Suppressor macrophage (primary cell): ENCODE measurements around the gene RETN.

Experiments
- DNase-seq, 4 experiments: peaks; one replicate each; pipeline ENCODE4 v3.0.0-alpha.2; 2020 to 2022

Gene RETN

DNA sequence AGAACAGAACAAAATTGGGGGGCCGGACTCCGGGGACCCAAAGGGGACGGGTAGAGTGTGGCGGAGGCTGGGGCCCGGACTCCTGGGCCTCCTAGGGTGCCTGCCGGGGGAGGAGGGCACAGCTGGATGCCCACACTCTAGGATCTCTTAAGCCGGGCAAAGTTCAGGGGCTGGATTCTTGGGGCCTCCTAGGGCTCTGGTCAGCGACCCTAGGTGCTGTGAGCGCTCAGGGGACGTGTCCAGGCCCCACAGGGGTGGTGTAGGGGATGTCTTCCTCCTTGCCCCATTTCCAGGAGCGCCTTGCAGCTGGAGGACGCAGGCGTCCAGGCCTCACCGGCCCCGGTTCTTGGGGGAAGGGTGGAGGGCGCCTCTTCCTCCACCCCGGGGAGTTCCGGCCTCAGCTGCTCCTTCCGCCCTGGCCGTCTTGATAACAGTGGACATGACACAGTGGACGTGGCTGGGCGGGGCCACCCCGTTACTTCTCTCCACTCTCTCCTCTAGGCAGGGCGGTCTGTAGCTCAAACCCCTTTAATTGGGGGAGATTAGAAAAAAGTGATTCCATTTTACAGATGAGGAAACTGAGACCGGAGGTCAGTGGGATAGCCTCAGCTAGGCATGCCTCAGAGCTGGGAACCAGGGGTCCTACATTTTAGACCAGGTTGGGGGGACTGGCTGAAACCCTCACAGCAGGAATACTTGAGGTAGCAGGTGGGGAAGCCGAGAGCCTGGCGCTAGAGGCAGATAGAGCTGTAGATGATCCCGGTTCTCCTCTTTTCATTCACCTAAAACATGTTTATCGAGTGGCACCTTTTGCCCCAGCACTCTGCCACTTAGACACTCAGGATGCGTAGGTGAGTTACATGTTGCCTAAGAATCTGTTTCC lies 31.2 kb upstream of the RETN start:
- DNase-seq, result peak; percentile 68 to 90 (median 84)

- no peak for DNase-seq
These were observed 29.9 kb upstream of the RETN start for GRCh38 chr19:7638802-7639465.

- DNase-seq, result no peak
These were observed 28.9 kb upstream of the RETN start for GRCh38 chr19:7639863-7640348.

GRCh38 chr19:7640803-7641202 lies 28.0 kb upstream of the RETN start:
- no peak for DNase-seq

DNA sequence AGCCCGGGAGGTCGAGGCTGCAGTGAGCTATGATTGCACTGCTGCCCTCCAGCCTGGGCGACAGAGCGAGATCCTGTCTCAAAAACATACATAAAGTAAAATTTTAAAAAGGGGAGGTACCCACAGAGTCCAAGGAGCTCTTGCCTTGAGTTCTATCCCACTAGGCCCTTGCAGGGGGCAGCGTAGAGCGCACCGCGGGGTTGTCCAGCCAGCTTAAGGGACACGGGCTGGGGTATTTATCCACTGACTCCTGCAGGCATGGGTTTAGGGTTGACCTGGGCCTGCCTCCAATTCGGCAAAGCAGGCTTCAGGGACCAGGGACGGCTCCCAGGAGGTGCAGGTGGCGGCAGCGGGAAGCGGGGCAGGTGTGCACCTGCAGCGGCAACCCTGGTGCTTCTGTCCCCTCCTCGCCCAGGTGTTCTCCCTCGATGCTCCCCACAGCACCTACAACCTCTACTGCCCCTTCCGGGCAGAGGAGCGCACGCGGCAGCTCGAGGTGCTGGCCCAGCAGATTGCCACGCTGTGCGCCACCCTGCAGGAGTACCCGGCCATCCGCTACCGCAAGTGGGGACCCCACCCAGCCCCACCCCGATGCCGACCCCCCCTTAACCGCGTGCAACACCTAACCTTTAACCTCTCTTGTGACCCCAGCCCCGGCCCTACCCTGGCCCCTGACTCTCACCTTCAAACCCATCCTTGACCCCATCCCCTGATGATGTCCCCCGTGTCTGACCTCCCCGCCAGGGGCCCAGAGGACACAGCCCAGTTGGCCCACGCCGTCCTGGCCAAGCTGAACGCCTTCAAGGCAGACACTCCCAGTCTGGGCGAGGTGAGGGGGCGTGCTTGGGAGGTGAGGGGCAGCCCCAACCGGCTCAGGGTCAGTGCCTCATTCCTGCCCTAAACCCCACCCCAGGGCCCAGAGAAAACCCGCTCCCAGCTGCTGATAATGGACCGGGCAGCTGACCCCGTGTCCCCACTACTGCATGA lies 27.3 kb upstream of the RETN start:
- no peak for DNase-seq

DNA sequence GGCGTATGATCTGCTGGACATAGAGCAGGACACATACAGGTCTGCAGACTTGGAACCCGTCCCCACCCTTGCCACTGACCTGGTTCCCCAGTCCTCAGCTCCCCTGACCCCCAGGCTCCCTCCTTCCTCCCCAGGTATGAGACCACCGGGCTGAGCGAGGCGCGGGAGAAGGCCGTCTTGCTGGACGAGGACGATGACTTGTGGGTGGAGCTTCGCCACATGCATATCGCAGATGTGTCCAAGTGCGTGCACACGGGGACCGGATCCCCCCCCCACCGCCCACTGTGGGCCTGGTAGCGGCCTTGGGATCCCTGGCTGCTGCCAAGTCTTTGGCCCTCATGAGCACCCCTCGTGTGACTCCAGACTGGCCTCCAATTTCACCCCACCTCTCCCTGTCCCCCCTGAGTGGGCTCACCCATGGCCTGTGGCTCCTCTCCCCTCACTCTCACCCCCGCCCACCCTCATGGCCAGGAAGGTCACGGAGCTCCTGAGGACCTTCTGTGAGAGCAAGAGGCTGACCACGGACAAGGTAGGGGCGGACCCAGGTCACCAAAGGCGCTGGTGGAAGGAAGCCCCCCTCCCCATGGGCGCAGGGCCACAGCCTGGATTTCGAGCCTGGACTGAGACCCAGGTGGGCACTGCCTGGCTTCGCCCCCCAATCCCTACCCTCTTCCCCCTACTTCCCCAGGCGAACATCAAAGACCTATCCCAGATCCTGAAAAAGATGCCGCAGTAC lies 26.4 kb upstream of the RETN start:
- no peak for DNase-seq

DNA sequence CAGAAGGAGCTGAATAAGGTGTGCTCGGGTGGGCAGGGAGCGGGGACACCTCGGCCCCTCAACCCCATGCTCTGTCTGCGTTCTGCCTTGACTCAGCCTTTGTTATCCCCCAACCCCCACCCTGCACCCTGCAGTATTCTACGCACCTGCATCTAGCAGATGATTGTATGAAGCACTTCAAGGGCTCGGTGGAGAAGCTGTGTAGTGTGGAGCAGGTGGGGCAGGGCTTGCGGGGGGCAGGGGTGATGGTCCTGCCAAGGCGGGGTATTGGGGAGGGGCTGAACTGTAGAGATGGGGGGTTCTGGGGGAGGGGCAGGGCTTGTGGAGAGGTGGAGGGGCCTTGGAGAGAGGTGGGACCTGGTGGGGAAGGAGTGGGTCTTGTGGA lies 25.8 kb upstream of the RETN start:
- no peak for DNase-seq

DNA sequence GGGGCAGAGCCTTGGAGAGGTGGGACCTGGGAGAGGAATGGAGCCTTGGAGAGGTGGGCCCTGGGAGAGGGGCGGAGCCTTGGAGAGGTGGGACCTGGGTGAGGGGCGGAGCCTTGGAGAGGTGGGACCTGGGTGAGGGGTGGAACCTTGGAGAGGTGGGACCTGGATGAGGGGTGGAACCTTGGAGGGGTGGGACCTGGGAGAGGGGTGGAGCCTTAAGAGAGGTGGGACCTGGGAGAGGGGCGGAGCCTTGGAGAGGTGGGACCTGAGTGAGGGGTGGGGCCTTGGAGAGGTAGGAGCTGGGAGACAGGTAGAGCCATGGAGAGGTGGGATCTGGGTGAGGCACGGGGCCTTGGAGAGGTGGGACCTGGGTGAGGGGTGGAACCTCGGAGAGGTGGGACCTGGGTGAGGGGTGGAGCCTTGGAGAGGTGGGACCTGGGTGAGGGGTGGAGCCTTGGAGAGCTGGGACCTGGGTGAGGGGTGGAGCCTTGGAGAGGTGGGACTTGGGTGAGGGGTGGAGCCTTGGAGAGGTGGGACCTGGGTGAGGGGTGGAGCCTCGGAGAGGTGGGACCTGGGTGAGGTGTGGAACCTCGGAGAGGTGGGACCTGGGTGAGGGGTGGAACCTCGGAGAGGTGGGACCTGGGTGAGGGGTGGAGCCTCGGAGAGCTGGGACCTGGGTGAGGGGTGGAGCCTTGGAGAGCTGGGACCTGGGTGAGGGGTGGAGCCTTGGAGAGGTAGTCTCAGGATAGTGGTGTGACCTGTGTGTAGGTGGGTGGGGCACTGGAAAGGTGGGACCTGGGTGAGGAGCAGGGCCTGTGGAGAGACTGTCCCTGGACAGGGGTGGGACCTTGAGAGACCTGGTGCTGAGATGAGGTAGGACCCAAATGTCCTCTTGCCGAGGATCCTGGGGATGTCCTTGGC lies 25.0 kb upstream of the RETN start:
- peak in 2 of 4 experiments; percentile 36 to 60 for DNase-seq

- DNase-seq, result no peak
These were observed 24.3 kb upstream of the RETN start for GRCh38 chr19:7644550-7644877.

DNA sequence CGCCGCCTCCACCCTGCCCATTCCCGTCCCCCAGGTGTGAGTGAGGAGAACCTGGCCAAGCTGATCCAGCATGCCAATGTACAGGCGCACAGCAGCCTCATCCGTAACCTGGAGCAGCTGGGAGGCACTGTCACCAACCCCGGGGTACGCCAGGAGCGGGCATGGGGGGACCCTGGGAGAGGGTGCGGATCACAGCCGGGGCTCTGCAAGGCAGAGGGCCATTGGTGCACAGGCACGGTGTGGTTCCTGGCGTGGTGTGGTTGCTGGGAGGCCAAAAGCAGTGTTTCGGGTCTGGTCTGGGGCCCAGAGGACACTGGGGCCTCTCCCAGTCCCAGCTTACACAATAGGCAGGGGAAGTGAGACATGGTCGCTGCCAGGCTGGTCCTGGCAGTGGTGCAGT lies 23.7 kb upstream of the RETN start:
- peak in 3 of 4 experiments; percentile 32 to 49 (median 45) for DNase-seq

GRCh38 chr19:7645656-7646425 lies 23.0 kb upstream of the RETN start:
- no peak for DNase-seq

DNA sequence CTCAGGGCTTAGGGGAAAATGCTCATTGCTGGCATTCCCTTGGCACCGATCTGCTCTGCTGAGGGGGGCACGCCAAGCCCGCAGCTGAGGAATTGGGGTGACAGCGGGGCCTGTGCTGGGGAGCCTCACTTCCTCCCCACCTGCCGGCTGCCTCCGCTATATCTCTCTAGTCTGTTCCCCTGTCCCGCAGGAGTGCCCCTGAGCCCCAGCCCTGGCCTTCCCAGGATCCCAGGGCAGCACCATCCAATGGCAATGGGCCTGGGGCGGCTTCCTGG lies 22.5 kb upstream of the RETN start:
- DNase-seq, result no peak

DNA sequence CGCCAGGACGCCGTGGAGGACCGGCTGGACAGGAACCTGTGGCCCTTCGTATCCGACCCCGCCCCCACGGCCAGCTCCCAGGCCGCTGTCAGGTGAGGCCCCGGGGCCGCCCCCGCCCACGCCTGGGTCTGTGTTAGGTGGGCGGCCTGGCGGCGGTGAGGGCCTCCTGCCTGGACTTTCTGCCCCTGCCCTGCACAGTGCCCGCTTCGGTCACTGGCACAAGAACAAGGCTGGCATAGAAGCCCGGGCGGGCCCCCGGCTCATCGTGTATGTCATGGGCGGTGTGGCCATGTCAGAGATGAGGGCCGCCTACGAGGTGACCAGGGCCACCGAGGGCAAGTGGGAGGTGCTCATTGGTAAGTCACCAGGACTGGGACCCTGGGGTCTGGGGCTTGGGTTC lies 21.7 kb upstream of the RETN start:
- DNase-seq, result no peak

- no peak for DNase-seq
These were observed 20.4 kb upstream of the RETN start for GRCh38 chr19:7648265-7649014.

GRCh38 chr19:7650148-7650547 lies 18.7 kb upstream of the RETN start:
- no peak for DNase-seq

GRCh38 chr19:7652061-7652641 lies 16.7 kb upstream of the RETN start:
- peak; percentile 95 to 97 (median 96) for DNase-seq

DNA sequence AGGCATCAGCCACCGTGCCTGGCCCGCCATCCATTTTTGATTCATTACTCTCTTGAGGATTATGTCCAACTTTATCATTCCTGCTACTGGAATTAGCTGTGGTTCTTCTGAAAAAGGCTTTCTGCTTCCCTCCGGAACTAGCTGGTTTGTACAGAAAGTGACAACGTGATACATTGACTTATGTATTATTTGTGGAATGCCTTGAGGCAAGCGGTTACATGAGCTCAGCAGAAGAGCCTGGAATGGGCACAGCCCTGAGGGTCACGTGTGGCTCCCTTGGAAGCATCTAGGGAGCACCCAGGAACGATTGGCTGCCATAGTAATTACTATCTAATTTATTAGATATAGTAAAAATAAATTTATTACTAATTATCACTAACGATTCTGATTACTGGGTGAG lies 14.4 kb upstream of the RETN start:
- no peak for DNase-seq

- DNase-seq, result peak; percentile 73 to 91 (median 86)
These were observed 13.3 kb upstream of the RETN start for GRCh38 chr19:7655581-7655980.

DNA sequence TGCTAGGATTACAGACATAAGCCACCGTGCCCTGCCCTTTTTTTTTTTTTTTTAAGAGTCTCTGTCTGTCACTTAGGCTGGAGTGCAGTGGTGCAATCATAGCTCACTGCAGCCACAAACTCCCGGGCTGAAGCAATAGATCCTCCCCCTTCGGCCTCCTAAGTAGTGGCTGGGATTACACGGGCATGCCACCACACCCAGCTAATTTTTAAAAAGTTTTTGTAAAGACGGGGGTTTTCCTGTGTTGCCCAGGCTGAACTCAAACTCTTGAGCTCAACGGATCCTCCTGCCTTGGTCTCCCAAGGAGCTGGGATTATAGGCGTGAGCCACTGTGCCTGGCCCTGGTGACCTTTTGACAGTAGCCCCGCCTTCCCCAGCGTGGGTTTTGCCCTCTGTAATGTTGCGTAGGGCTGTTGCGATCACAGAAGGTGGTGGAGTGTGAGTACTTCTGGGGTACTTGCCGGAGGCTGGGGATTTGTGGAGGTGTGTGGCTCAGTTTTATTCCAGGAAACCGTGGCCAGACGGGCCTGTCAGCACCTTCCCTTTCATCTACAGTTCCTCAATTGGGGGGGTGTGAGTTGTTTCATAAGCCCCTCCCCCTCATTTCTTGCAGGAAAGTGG lies 11.6 kb upstream of the RETN start:
- peak; percentile 82 to 89 (median 88) for DNase-seq
